HepG2 (cell line): ENCODE results near the gene EIF3A. TPM values are rescaled to one million over a fixed set of nuclear protein-coding genes. Genes with fewer than 3 reads are reported as not detected.
A peak's percentile ranks its signal among the peaks of the same experiment; 100 is the strongest.

Source experiments
- ARHGAP35 ChIP-seq: sonication (generic); formaldehyde crosslinking; IDR thresholded peaks from 2 replicates; pipeline ENCODE4 v1.9.0; 2022; ENCODE audit warnings: mild to moderate bottlenecking, inconsistent platforms, moderate library complexity, missing genetic modification reagents, borderline replicate concordance
- ARNTL ChIP-seq: sonication (generic); formaldehyde crosslinking; IDR thresholded peaks from 2 replicates; pipeline ENCODE4 v1.4.0; 2020; ENCODE audit warnings: mild to moderate bottlenecking, missing genetic modification reagents
- ATF2 ChIP-seq: sonication (generic); formaldehyde crosslinking; IDR thresholded peaks from 2 replicates; pipeline ENCODE4 v1.4.0; 2020; ENCODE audit warnings: missing genetic modification reagents
- CCDC6 ChIP-seq: sonication (generic); formaldehyde crosslinking; IDR thresholded peaks from 2 replicates; pipeline ENCODE4 v1.8.1; 2022; ENCODE audit warnings: mild to moderate bottlenecking, missing genetic modification reagents, moderate library complexity
- CREB1 ChIP-seq, 2 experiments: fragments of 450-650 bp in 1 of 2; IDR thresholded peaks; 2 replicates each; pipeline ENCODE4 v1.6.1; 2016 to 2017; ENCODE audit warnings: control low read depth in 1 of 2, mild to moderate bottlenecking in 1 of 2, missing compliant biosample characterization in 1 of 2, missing genetic modification characterization in 1 of 2
- CREB3 ChIP-seq: sonication (generic); formaldehyde crosslinking; IDR thresholded peaks from 2 replicates; pipeline ENCODE4 v1.5.0; 2020; ENCODE audit warnings: missing genetic modification reagents
- FLYWCH1 ChIP-seq: sonication (generic); formaldehyde crosslinking; IDR thresholded peaks from 2 replicates; pipeline ENCODE4 v1.8.1; 2023; ENCODE audit warnings: mild to moderate bottlenecking, missing genetic modification reagents
- GRHL1 ChIP-seq: sonication (generic); formaldehyde crosslinking; conservative IDR thresholded peaks from 2 replicates; pipeline ENCODE4 v1.8.0; 2022; ENCODE audit warnings: missing genetic modification reagents
- HNRNPK ChIP-seq: fragments of 200-400 bp; formaldehyde crosslinking; IDR thresholded peaks from 2 replicates; pipeline ENCODE4 v1.6.1; 2018; ENCODE audit warnings: low read length, low read depth, moderate library complexity, mild to moderate bottlenecking; ENCODE audit not compliant: poor library complexity, severe bottlenecking
- KDM5B ChIP-seq: sonication (generic); formaldehyde crosslinking; IDR thresholded peaks from 2 replicates; pipeline ENCODE4 v1.4.0; 2020; ENCODE audit warnings: missing genetic modification reagents, mild to moderate bottlenecking, borderline replicate concordance
- MYC ChIP-seq: sonication (generic); formaldehyde crosslinking; IDR thresholded peaks from 2 replicates; pipeline ENCODE4 v1.9.0; 2021; ENCODE audit warnings: missing genetic modification reagents, borderline replicate concordance
- NCOA5 ChIP-seq: sonication (generic); formaldehyde crosslinking; IDR thresholded peaks from 2 replicates; pipeline ENCODE4 v1.4.0; 2020; ENCODE audit warnings: missing genetic modification reagents
- SMARCC2 ChIP-seq: fragments of 450-650 bp; IDR thresholded peaks from 2 replicates; pipeline ENCODE4 v1.6.1; 2017; ENCODE audit warnings: antibody characterized with exemption, mild to moderate bottlenecking
- TRAFD1 ChIP-seq: sonication (generic); formaldehyde crosslinking; IDR thresholded peaks from 2 replicates; pipeline ENCODE4 v1.5.1; 2020; ENCODE audit warnings: missing genetic modification reagents, mild to moderate bottlenecking, borderline replicate concordance
- TSC22D2 ChIP-seq: sonication (generic); formaldehyde crosslinking; IDR thresholded peaks from 2 replicates; pipeline ENCODE4 v1.5.1; 2020; ENCODE audit warnings: missing genetic modification reagents, mild to moderate bottlenecking, borderline replicate concordance
- ZBTB49 ChIP-seq: sonication (generic); formaldehyde crosslinking; IDR thresholded peaks from 2 replicates; pipeline ENCODE4 v1.4.0; 2020; ENCODE audit warnings: missing genetic modification reagents, borderline replicate concordance
- ZC3H4 ChIP-seq: sonication (generic); formaldehyde crosslinking; IDR thresholded peaks from 2 replicates; pipeline ENCODE4 v1.4.0; 2020; ENCODE audit warnings: missing genetic modification reagents, borderline replicate concordance
- ZNF430 ChIP-seq: sonication (generic); formaldehyde crosslinking; IDR thresholded peaks from 2 replicates; pipeline ENCODE4 v1.9.0; 2021; ENCODE audit warnings: mild to moderate bottlenecking, missing genetic modification reagents
- ZNF781 ChIP-seq: sonication (generic); formaldehyde crosslinking; IDR thresholded peaks from 2 replicates; pipeline ENCODE4 v1.5.1; 2020; ENCODE audit warnings: borderline replicate concordance, mild to moderate bottlenecking, missing genetic modification reagents; ENCODE audit errors: not compliant biosample characterization
- ZNF841 ChIP-seq: sonication (generic); formaldehyde crosslinking; IDR thresholded peaks from 2 replicates; pipeline ENCODE4 v1.8.1; 2023; ENCODE audit warnings: missing genetic modification reagents, borderline replicate concordance
- ZSCAN31 ChIP-seq: sonication (generic); formaldehyde crosslinking; IDR thresholded peaks from 2 replicates; pipeline ENCODE4 v1.5.0; 2020; ENCODE audit warnings: low read depth, mild to moderate bottlenecking, missing genetic modification reagents
- polyA plus RNA-seq, 8 experiments: library from polyadenylated mRNA; depleted of rRNA in 3 of 8; stranded (reverse) in 7 of 8; unstranded in 1 of 8; fragments of >200 nt; fragmentation: Illumina TruSeq in 4 of 8; extraction: Trizol in 4 of 8; gene quantifications; 2 replicates each; pipeline versions ENCODE4 v1.2.1 to v1.2.3, GENCODE V29; 2011 to 2016; ENCODE audit warnings: low read depth in 4 of 8, missing spikeins in 1 of 8, mixed read lengths in 1 of 8; ENCODE audit not compliant: insufficient read depth in 1 of 8
- total RNA-seq, 5 experiments: library from RNA; depleted of rRNA; stranded (reverse); fragments of >200 nt; fragmentation: Illumina TruSeq; extraction: Trizol; gene quantifications; 2 replicates each; pipeline ENCODE4 v1.2.3, GENCODE V29; 2016; ENCODE audit warnings: low read depth in 1 of 5

EIF3A gene
- total and polyA plus RNA-seq, 2 of the 13 experiments (the other 11 are each of a cell fraction or from before 2014, with no cell fraction given), result 25.6 to 117 TPM

- TF ChIP-seq MYC (CRISPR knock-in tag), result no peak; the same call in 1 of the 2 replicates
- no peak for TF ChIP-seq ZSCAN31 (CRISPR knock-in tag)
- TF ChIP-seq ZNF430 (CRISPR knock-in tag), result no peak
- TF ChIP-seq NCOA5 (CRISPR knock-in tag), result no peak
- TF ChIP-seq ZNF841 (CRISPR knock-in tag), result no peak
- no peak for TF ChIP-seq SMARCC2
- peak; percentile 45; the same call in 1 of the 2 replicates for TF ChIP-seq KDM5B (CRISPR knock-in tag)
- peak; percentile 36 for TF ChIP-seq ZNF781
- TF ChIP-seq ARNTL, result no peak
- TF ChIP-seq GRHL1 (CRISPR knock-in tag), result no peak
- TF ChIP-seq ZBTB49 (CRISPR knock-in tag), result no peak
- no peak for TF ChIP-seq ARHGAP35 (CRISPR knock-in tag)
- TF ChIP-seq CREB1 (IDR thresholded peaks at IDR 0.05), result no peak
- TF ChIP-seq CREB1 (CRISPR knock-in tag; IDR thresholded peaks at IDR 0.05), result no peak
- no peak for TF ChIP-seq CREB3 (CRISPR knock-in tag)
- TF ChIP-seq HNRNPK, result peak; percentile 88
- no peak for TF ChIP-seq FLYWCH1 (CRISPR knock-in tag)
- TF ChIP-seq ZC3H4 (CRISPR knock-in tag), result no peak
- no peak for TF ChIP-seq TRAFD1
- no peak for TF ChIP-seq ATF2 (CRISPR knock-in tag)
- TF ChIP-seq CCDC6, result no peak
- no peak; the same call in 1 of the 2 replicates for TF ChIP-seq TSC22D2 (CRISPR knock-in tag)
These were observed 51.6 kb downstream of the EIF3A start (continued) for GRCh38 chr10:119028900-119029612.
